ENCODE data around the gene TRIP4. TPM values are rescaled to one million over a fixed set of nuclear protein-coding genes. Genes with fewer than 3 reads are reported as not detected.

TRIP4 gene
- total and polyA plus RNA-seq, 9 of the 15 experiments (the other 6 are each of a cell fraction or from before 2014, with no cell fraction given): 7.6 to 23.3 (median 16.7) TPM

DNA sequence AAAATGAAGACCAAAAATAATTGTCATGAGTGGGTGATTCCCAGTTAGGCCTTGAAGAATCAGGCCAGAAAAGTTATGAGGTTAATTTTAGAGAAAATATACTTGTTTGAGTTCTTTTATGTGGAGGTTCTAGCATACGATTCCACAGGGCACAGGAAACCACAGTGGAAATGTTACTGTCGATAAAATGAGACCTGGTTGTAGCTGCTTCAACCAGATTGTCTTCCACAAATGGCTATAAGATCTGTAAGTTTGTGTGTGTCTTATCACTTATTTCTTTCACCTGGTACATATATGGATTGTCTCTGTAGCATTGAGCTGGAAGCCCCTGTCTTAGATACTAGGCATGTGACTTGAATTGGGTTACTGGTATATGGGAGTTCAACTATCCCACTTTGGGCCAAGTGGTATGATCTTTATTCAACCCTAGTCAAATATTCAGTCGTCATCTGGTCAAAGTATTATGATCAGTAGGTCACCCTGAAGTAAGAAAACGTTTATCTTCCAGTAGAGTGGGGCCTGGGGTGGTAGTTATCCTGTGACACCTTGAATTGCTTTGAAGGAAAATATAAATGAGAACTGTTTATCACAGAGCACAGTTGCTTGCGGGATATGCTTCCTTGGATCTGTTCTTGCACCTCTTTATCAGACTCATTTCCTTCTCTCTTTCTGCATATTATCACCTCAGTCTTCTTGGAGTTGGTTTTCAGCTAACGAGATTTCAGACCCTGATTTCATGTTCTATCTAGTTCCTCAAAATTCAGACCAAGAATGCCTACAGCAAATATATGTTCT lies 51.2 kb downstream of the TRIP4 start (continued):
- TF ChIP-seq, protein P1, sequence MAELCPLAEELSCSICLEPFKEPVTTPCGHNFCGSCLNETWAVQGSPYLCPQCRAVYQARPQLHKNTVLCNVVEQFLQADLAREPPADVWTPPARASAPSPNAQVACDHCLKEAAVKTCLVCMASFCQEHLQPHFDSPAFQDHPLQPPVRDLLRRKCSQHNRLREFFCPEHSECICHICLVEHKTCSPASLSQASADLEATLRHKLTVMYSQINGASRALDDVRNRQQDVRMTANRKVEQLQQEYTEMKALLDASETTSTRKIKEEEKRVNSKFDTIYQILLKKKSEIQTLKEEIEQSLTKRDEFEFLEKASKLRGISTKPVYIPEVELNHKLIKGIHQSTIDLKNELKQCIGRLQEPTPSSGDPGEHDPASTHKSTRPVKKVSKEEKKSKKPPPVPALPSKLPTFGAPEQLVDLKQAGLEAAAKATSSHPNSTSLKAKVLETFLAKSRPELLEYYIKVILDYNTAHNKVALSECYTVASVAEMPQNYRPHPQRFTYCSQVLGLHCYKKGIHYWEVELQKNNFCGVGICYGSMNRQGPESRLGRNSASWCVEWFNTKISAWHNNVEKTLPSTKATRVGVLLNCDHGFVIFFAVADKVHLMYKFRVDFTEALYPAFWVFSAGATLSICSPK (IDR thresholded peaks at IDR 0.05; ENCODE audit: borderline replicate concordance): no peak
- TF ChIP-seq HEY1 (CRISPR knock-in tag; IDR thresholded peaks at IDR 0.05; ENCODE audit: borderline replicate concordance) (no peak), JUNB (CRISPR knock-in tag; conservative IDR thresholded peaks at IDR 0.05) (no peak), ZNF584 (CRISPR knock-in tag; IDR thresholded peaks at IDR 0.05; ENCODE audit: low read depth) (no peak), PPARD (CRISPR knock-in tag; IDR thresholded peaks at IDR 0.05) (no peak), COPS2 (conservative IDR thresholded peaks at IDR 0.05) (no peak), RUNX1 (IDR thresholded peaks at IDR 0.05; ENCODE audit: low read depth) (0 out of 2 replicates have a peak, but pooled peaks have one; percentile 71), BRCA1 (IDR thresholded peaks at IDR 0.05) (no peak), BRCA1 (CRISPR knock-in tag; IDR thresholded peaks at IDR 0.05) (no peak), NR1H2 (CRISPR knock-in tag; IDR thresholded peaks at IDR 0.05) (no peak), STAT5B (CRISPR knock-in tag; IDR thresholded peaks at IDR 0.05) (no peak), MED1 (CRISPR knock-in tag; IDR thresholded peaks at IDR 0.05; ENCODE audit: borderline replicate concordance) (no peak), RBM34 (IDR thresholded peaks at IDR 0.05; ENCODE audit: borderline replicate concordance, insufficient read depth, low read length) (no peak), ZZZ3 (IDR thresholded peaks at IDR 0.05) (no peak), RAD51 (IDR thresholded peaks at IDR 0.05; ENCODE audit: borderline replicate concordance, low read depth) (no peak), PCBP1 (IDR thresholded peaks at IDR 0.05; ENCODE audit: low read depth, low read length, poor library complexity, severe bottlenecking) (no peak), ZNF212 (CRISPR knock-in tag; IDR thresholded peaks at IDR 0.05) (no peak), NFRKB (IDR thresholded peaks at IDR 0.05; ENCODE audit: low read depth) (no peak), ETV1 (tag; conservative IDR thresholded peaks at IDR 0.05; ENCODE audit: low read depth) (no peak)
- TF ChIP-seq, protein P2, sequence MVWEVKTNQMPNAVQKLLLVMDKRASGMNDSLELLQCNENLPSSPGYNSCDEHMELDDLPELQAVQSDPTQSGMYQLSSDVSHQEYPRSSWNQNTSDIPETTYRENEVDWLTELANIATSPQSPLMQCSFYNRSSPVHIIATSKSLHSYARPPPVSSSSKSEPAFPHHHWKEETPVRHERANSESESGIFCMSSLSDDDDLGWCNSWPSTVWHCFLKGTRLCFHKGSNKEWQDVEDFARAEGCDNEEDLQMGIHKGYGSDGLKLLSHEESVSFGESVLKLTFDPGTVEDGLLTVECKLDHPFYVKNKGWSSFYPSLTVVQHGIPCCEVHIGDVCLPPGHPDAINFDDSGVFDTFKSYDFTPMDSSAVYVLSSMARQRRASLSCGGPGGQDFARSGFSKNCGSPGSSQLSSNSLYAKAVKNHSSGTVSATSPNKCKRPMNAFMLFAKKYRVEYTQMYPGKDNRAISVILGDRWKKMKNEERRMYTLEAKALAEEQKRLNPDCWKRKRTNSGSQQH (CRISPR knock-in tag; IDR thresholded peaks at IDR 0.05): no peak
- TF ChIP-seq, protein P3, sequence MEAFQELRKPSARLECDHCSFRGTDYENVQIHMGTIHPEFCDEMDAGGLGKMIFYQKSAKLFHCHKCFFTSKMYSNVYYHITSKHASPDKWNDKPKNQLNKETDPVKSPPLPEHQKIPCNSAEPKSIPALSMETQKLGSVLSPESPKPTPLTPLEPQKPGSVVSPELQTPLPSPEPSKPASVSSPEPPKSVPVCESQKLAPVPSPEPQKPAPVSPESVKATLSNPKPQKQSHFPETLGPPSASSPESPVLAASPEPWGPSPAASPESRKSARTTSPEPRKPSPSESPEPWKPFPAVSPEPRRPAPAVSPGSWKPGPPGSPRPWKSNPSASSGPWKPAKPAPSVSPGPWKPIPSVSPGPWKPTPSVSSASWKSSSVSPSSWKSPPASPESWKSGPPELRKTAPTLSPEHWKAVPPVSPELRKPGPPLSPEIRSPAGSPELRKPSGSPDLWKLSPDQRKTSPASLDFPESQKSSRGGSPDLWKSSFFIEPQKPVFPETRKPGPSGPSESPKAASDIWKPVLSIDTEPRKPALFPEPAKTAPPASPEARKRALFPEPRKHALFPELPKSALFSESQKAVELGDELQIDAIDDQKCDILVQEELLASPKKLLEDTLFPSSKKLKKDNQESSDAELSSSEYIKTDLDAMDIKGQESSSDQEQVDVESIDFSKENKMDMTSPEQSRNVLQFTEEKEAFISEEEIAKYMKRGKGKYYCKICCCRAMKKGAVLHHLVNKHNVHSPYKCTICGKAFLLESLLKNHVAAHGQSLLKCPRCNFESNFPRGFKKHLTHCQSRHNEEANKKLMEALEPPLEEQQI (IDR thresholded peaks at IDR 0.05): peak; percentile 69
- TF ChIP-seq, protein P4, sequence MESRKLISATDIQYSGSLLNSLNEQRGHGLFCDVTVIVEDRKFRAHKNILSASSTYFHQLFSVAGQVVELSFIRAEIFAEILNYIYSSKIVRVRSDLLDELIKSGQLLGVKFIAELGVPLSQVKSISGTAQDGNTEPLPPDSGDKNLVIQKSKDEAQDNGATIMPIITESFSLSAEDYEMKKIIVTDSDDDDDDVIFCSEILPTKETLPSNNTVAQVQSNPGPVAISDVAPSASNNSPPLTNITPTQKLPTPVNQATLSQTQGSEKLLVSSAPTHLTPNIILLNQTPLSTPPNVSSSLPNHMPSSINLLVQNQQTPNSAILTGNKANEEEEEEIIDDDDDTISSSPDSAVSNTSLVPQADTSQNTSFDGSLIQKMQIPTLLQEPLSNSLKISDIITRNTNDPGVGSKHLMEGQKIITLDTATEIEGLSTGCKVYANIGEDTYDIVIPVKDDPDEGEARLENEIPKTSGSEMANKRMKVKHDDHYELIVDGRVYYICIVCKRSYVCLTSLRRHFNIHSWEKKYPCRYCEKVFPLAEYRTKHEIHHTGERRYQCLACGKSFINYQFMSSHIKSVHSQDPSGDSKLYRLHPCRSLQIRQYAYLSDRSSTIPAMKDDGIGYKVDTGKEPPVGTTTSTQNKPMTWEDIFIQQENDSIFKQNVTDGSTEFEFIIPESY (CRISPR knock-in tag; IDR thresholded peaks at IDR 0.05): peak; percentile 73

All from K562 (cell line).